Activated T-cell treated with anti-CD3 and anti-CD28 coated beads, Interleukin-2, amount 50 U/mL, for 72 hours (primary cell): ENCODE data around the gene UMODL1. TPM values are rescaled to one million over a fixed set of nuclear protein-coding genes. Genes with fewer than 3 reads are reported as not detected.
"Not testable (repeated sequence)": the region's sequence is repeated elsewhere in the genome, so short reads cannot be mapped to it uniquely, and the experiment has no call there.

Source experiments
- ATAC-seq, 2 donors: fragments of 150-1000 bp; cut with Tn5 transposase; replicated peaks in 1 of 2; 2 replicates each; pipeline ENCODE4 v1.10.0; 2021; ENCODE audit warnings: moderate library complexity in 2 of 2, mild to moderate bottlenecking in 1 of 2
- DNase-seq, 2 donors: peaks; one replicate each; pipeline ENCODE4 v3.0.0; 2021 to 2022; ENCODE audit warnings: mixed read lengths in 1 of 2
- H3K27ac Mint-ChIP-seq: one replicate; pipeline ENCODE4 v1.8.0; 2022; ENCODE audit warnings: mild to moderate bottlenecking, moderate library complexity, mixed read lengths
- H3K27me3 Mint-ChIP-seq: one replicate; pipeline ENCODE4 v1.8.0; 2022; ENCODE audit warnings: low read depth, mixed read lengths
- H3K36me3 Mint-ChIP-seq, 2 donors: one replicate each; pipeline ENCODE4 v1.8.0; 2022; ENCODE audit warnings: mixed read lengths in 2 of 2, mild to moderate bottlenecking in 1 of 2; ENCODE audit not compliant: insufficient read depth in 2 of 2
- H3K4me1 Mint-ChIP-seq: one replicate; pipeline ENCODE4 v1.8.0; 2022; ENCODE audit warnings: low read depth, mixed read lengths
- H3K4me3 Mint-ChIP-seq, 2 donors: one replicate each; pipeline ENCODE4 v1.8.0; 2022; ENCODE audit warnings: mild to moderate bottlenecking in 2 of 2, mixed read lengths in 2 of 2, moderate library complexity in 2 of 2
- H3K9me3 Mint-ChIP-seq, 2 donors: one replicate each; pipeline ENCODE4 v1.8.0; 2022; ENCODE audit warnings: mixed read lengths in 2 of 2
- total RNA-seq, 2 donors: library from RNA; stranded (reverse); gene quantifications; one replicate each; pipeline ENCODE4 v1.2.3, GENCODE V29; 2022

Gene UMODL1
- total RNA-seq, 2 donors from 2014 or later: 0.39 to 0.89 TPM

DNA sequence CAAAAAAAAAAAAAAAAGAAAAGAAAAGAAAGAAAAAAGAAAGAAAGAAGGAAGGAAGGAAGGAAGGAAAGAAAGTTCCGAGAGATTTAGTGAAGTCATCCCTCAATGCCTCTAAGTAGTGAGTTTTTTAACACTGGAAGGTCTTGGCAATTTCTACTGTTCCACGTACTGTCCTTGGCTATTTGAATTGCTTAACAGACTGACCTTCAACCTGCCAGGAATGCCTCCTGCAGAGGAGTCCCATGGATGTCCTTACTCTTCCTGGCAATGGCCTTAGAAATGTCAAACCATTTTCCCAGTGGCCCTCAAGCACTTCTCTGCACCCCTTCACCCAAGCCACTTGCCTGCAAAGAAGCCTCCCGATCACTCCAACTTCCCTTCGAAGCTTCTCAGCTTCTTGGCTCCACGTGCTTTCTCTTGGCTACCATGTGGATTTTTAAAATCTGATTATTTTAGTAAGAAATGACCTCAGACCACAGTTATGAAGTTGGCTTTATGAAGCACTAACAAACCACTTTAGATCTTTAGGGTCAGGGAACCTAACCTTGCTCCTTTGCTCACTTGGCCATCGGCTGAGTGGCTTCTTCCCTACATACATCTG is 104.1 kb downstream of the UMODL1 start:
- Mint-ChIP-seq H3K4me3 (no peak overlapping the region), H3K36me3 (no peaks in the 10 kb centered on the region), H3K27me3 (no peaks in the 10 kb centered on the region), H3K9me3 (no peaks in the 10 kb centered on the region), H3K4me1 (peaks cover 4% of the 10 kb centered on the region), H3K27ac (no peak overlapping the region)
- no peak for ATAC-seq
- no peak for DNase-seq

DNA sequence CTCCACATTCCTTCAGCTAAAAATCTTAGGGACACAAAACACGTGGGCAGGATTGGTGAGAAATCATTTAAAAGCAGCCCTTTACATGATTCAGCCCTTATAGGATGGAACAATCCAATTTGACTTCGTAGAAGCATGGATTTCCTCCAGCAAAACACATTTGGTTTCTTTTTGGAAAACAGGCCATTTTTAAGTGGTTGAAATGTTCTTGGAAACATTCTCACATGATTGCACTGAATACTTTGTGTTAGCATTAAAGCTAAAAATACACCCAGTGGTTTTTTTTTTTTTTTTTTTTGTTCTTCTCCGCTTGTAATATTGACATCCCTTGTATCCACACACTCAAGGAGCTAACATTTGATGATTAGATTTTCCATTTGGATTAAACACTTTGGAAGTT is 105.7 kb downstream of the UMODL1 start:
- Mint-ChIP-seq H3K27me3 (no peaks in the 10 kb centered on the region), H3K4me3 (no peak overlapping the region), H3K9me3 (no peaks in the 10 kb centered on the region), H3K36me3 (no peaks in the 10 kb centered on the region), H3K4me1 (peaks cover 4% of the 10 kb centered on the region), H3K27ac (no peak overlapping the region)
- ATAC-seq (no peak), DNase-seq (no peak)

DNA sequence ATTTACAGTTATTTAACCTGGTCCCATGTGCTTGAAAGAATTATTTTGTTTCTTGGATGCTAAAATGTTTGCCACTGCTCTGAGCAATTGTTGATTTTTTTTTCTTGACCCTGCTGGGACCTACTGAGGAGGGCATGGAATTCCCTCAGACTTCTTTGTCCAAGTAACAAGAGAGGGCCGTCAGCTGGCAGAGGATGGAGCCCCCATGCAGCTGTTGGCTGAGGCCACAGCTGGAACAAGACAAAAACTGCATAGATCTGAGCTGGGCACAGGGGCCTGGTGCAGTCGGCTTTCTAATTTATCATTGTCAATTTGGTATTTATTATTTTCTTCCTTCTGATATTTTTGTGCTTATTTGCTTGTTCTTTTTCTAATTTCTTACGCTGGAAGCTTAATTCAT is 108.2 kb downstream of the UMODL1 start:
- H3K9me3 Mint-ChIP-seq: no peaks in the 10 kb centered on the region
- no peaks in the 10 kb centered on the region for H3K36me3 Mint-ChIP-seq
- ATAC-seq: no peak
- no peaks in the 10 kb centered on the region for H3K27me3 Mint-ChIP-seq
- H3K4me1 Mint-ChIP-seq: peaks cover under 1% of the 10 kb centered on the region
- no peak overlapping the region for H3K27ac Mint-ChIP-seq
- no peak overlapping the region for H3K4me3 Mint-ChIP-seq
- DNase-seq: no peak

GRCh38 chr21:42180001-42180400 is 108.9 kb downstream of the UMODL1 start:
- H3K27me3 Mint-ChIP-seq, H3K4me3 Mint-ChIP-seq, ATAC-seq, DNase-seq, H3K36me3 Mint-ChIP-seq, H3K9me3 Mint-ChIP-seq, H3K4me1 Mint-ChIP-seq, H3K27ac Mint-ChIP-seq: not testable (repeated sequence)

DNA sequence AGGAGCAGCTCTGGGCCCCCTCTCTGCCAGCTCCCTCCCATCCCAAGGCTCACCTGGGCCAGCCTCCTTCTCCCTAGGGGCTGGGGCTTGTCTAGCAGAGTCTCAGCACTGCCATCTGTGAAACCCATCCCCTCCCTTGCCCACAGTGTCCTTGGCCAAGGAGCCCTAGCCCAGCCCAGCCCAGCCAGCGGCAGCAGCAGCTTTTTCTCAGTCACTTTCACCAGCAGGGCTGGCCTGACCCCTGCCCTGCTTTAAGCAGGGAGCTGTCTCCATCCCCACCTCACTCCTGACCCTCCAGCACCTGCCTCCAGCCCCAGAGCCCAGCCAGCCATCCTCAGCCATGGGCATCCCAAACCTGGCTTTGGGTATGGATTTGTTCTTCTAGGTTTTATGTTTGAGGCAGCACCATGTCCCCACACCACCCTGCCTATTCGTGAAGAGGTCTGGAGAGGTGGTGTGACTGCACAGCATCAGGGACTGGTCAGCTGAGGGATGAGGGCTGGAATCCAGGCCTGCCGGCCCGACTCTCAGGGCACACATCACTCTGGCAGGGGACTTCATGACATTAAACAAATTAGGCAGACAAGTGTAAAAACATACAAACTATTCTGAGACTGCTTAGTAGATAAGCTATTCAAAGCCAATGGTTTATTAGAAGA is 111.7 kb downstream of the UMODL1 start:
- Mint-ChIP-seq H3K4me1 (peaks cover 25% of the 10 kb centered on the region), H3K36me3 (peaks cover 7 to 16% of the 10 kb centered on the region in 2 donors), H3K9me3 (peaks cover 7 to 10% of the 10 kb centered on the region in 2 donors), H3K27me3 (no peaks in the 10 kb centered on the region), H3K4me3 (no peak overlapping the region), H3K27ac (no peak overlapping the region)
- ATAC-seq (no peak), DNase-seq (no peak)

- ATAC-seq (no peak), DNase-seq (no peak)
- Mint-ChIP-seq H3K4me3 (no peak overlapping the region), H3K36me3 (peaks cover 7 to 16% of the 10 kb centered on the region in 2 donors), H3K27ac (no peak overlapping the region), H3K4me1 (peaks cover 33% of the 10 kb centered on the region), H3K9me3 (peaks cover 7 to 10% of the 10 kb centered on the region in 2 donors), H3K27me3 (no peaks in the 10 kb centered on the region)
These were observed 112.5 kb downstream of the UMODL1 start for GRCh38 chr21:42183374-42184266.

DNA sequence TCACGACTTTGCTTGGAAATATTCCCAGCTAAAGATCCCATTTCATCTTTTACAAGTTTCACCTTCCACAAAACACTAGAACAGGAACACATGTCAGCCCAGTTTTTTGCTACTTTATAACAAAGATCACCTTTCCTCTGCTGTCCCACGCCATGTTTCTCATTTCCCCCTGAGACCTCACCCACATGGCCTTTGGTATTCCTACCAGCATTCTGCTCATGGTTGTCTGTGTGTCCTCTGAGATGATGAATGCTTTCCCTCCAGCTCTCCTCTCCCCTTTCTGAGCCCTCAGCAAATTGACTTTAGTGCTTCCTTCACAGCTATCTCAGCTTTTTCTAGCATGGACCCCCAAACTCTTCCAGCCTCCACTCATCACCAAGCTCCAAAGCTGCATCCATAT is 115.5 kb downstream of the UMODL1 start:
- Mint-ChIP-seq H3K9me3 (peaks cover 7 to 10% of the 10 kb centered on the region in 2 donors), H3K36me3 (peaks cover 7 to 16% of the 10 kb centered on the region in 2 donors), H3K27me3 (no peaks in the 10 kb centered on the region), H3K27ac (no peak overlapping the region), H3K4me3 (no peak overlapping the region), H3K4me1 (peaks cover 59% of the 10 kb centered on the region)
- no peak for ATAC-seq
- no peak for DNase-seq

- Mint-ChIP-seq H3K9me3 (peaks cover 7 to 10% of the 10 kb centered on the region in 2 donors), H3K36me3 (peaks cover 7 to 16% of the 10 kb centered on the region in 2 donors), H3K4me3 (peak overlapping the region; percentile 18 to 70), H3K27ac (peak overlapping the region; percentile 36), H3K27me3 (no peaks in the 10 kb centered on the region), H3K4me1 (peaks cover 74% of the 10 kb centered on the region)
- ATAC-seq: peak; percentile 86 to 89
- DNase-seq: peak; percentile 80 to 84
These were observed 117.0 kb downstream of the UMODL1 start for GRCh38 chr21:42187976-42188653.

DNA sequence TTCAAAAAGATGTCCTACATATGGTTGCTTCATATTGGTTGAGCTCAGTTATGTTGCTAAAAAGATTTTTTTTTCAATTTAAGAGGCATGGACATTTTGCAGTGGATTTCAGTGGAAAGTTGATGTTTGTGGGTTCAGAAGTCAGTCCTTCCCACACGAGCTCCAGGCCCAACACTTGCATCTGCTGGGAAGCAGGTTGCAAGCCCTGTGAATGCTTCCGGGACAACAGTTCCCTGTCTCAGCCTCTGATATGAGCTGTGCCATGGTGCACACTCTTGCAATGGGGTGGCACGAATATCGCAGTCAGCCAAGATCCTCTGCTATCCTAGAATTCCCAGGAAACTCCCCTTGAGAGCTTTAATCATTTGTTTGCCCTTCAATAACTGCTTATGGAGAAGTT is 117.5 kb downstream of the UMODL1 start:
- no peak for ATAC-seq
- Mint-ChIP-seq H3K4me1 (peaks cover 80% of the 10 kb centered on the region), H3K36me3 (peaks cover 7 to 16% of the 10 kb centered on the region in 2 donors), H3K27me3 (no peaks in the 10 kb centered on the region), H3K9me3 (peaks cover 7 to 10% of the 10 kb centered on the region in 2 donors), H3K4me3 (peak overlapping the region; percentile 18 to 70), H3K27ac (peak overlapping the region; percentile 36)
- no peak for DNase-seq

- peak overlapping the region; percentile 45 to 46 for H3K4me3 Mint-ChIP-seq
- DNase-seq: no peak
- no peaks in the 10 kb centered on the region for H3K27me3 Mint-ChIP-seq
- H3K9me3 Mint-ChIP-seq: peaks cover 7 to 10% of the 10 kb centered on the region in 2 donors
- no peak overlapping the region for H3K27ac Mint-ChIP-seq
- H3K4me1 Mint-ChIP-seq: peaks cover 87% of the 10 kb centered on the region
- peaks cover 7 to 16% of the 10 kb centered on the region in 2 donors for H3K36me3 Mint-ChIP-seq
- ATAC-seq: no peak
These were observed 118.3 kb downstream of the UMODL1 start for GRCh38 chr21:42189431-42189830.

- DNase-seq (peak; percentile 69 to 76), ATAC-seq (peak; percentile 68 to 72)
- Mint-ChIP-seq H3K36me3 (peaks cover 7 to 16% of the 10 kb centered on the region in 2 donors), H3K4me3 (peak overlapping the region; percentile 45 to 46), H3K9me3 (peaks cover 7 to 10% of the 10 kb centered on the region in 2 donors), H3K27ac (no peak overlapping the region), H3K4me1 (peaks cover 93% of the 10 kb centered on the region), H3K27me3 (no peaks in the 10 kb centered on the region)
These were observed 118.9 kb downstream of the UMODL1 start for GRCh38 chr21:42189860-42190485.

DNA sequence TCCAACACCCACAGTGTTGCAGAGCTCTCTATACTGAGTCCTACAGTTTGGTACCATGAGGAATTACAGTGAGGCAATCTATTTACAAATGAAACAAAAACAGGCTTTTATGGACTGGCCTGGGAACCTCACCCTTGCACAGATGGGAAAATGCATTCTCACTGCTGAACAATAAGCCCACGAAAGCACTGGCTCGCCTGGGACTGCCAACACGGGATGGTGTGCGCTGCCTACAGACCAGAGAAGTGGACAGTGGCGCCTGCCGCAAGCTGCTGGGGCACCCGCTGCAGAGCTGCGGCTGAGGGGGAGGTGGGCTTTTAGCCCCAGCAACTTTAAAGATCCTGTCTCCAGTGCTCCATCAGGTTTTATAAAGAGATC is 119.4 kb downstream of the UMODL1 start:
- peaks cover 96% of the 10 kb centered on the region for H3K4me1 Mint-ChIP-seq
- peaks cover 7 to 10% of the 10 kb centered on the region in 2 donors for H3K9me3 Mint-ChIP-seq
- ATAC-seq: no peak
- H3K36me3 Mint-ChIP-seq: peaks cover 7 to 13% of the 10 kb centered on the region in 2 donors
- DNase-seq: no peak
- H3K27me3 Mint-ChIP-seq: no peaks in the 10 kb centered on the region
- H3K4me3 Mint-ChIP-seq: peak overlapping the region; percentile 45 to 46
- no peak overlapping the region for H3K27ac Mint-ChIP-seq
